Immature natural killer cell (primary cell): ENCODE results near the gene GPX7. TPM values are rescaled to one million over a fixed set of nuclear protein-coding genes. Genes with fewer than 3 reads are reported as not detected.

ENCODE experiments used
- DNase-seq, 3 donors: peaks; one replicate each; pipeline ENCODE4 v3.0.0; 2022; ENCODE audit warnings: mixed read lengths in 1 of 3
- H3K27ac Mint-ChIP-seq, 6 donors: one replicate each; pipeline ENCODE4 v1.8.0; 2020; ENCODE audit warnings: mixed read lengths in 6 of 6, mild to moderate bottlenecking in 5 of 6, inconsistent platforms in 4 of 6, moderate library complexity in 3 of 6
- H3K27me3 Mint-ChIP-seq, 3 donors: one replicate each; pipeline ENCODE4 v1.8.0; 2020 to 2021; ENCODE audit warnings: low read depth in 3 of 3, mild to moderate bottlenecking in 3 of 3, mixed read lengths in 3 of 3, moderate library complexity in 3 of 3, inconsistent platforms in 1 of 3
- H3K36me3 Mint-ChIP-seq, 3 donors: one replicate each; pipeline ENCODE4 v1.8.0; 2020; ENCODE audit warnings: mixed read lengths in 3 of 3, inconsistent platforms in 2 of 3, mild to moderate bottlenecking in 2 of 3
- H3K4me1 Mint-ChIP-seq, 2 donors: one replicate each; pipeline ENCODE4 v1.8.0; 2020; ENCODE audit warnings: inconsistent platforms in 2 of 2, mild to moderate bottlenecking in 2 of 2, mixed read lengths in 2 of 2, moderate library complexity in 1 of 2
- H3K4me3 Mint-ChIP-seq, 5 donors: one replicate each; pipeline ENCODE4 v1.8.0; 2020; ENCODE audit warnings: mild to moderate bottlenecking in 5 of 5, mixed read lengths in 5 of 5, inconsistent platforms in 3 of 5, moderate library complexity in 3 of 5
- H3K9me3 Mint-ChIP-seq, 6 donors: one replicate each; pipeline ENCODE4 v1.8.0; 2020; ENCODE audit warnings: mild to moderate bottlenecking in 6 of 6, mixed read lengths in 6 of 6, inconsistent platforms in 4 of 6, moderate library complexity in 3 of 6
- polyA plus RNA-seq, 3 donors: library from polyadenylated mRNA; unstranded; fragments of 300-500 nt; fragmentation: Illumina TruSeq; gene quantifications; one replicate each; pipeline ENCODE4 v1.2.3, GENCODE V29; 2021

GPX7 gene
- polyA plus RNA-seq, 3 donors from 2014 or later, result 31.2 to 35.6 (median 31.9) TPM

- Mint-ChIP-seq H3K36me3 (no peaks in the 10 kb centered on the region), H3K4me1 (peaks cover 0 to 7% of the 10 kb centered on the region in 2 donors), H3K27me3 (peaks cover 2 to 4% (median 3%) of the 10 kb centered on the region in 3 donors), H3K27ac (peak overlapping the region in 1 of 6 donors; percentile 88), H3K4me3 (no peak overlapping the region), H3K9me3 (no peaks in the 10 kb centered on the region)
- no peak for DNase-seq
Observed at GRCh38 chr1:52595061-52595460, 7.1 kb upstream of the GPX7 start.

DNA sequence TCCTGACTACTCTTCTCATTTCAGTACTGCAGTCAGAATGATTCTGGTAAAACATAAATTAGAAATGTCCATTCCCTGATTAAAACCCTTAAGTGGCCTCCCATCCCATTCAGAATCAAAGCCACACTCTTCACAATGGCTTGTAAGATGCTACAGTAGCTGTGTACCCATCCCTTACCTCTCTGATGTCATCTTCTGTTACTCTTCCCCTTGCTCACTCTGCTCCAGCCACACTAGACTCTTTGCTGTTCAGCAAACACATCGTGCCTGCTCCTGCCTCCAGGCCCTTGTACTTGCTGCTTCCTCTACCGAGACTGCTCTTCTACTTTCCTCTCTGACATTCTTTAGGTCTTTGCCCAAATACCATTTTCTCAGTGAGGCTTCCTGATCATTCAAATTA lies 4.3 kb upstream of the GPX7 start:
- no peak overlapping the region for H3K4me3 Mint-ChIP-seq
- peaks cover 19 to 23% of the 10 kb centered on the region in 2 donors for H3K4me1 Mint-ChIP-seq
- H3K36me3 Mint-ChIP-seq, result peaks cover 0 to 4% (median 0%) of the 10 kb centered on the region in 3 donors
- no peaks in the 10 kb centered on the region for H3K9me3 Mint-ChIP-seq
- peak overlapping the region in 3 of 6 donors; percentile 28 to 71 (median 41) for H3K27ac Mint-ChIP-seq
- DNase-seq, result no peak
- peaks cover under 1 to 6% (median 5%) of the 10 kb centered on the region in 3 donors for H3K27me3 Mint-ChIP-seq

GRCh38 chr1:52598729-52599128 lies 3.4 kb upstream of the GPX7 start:
- Mint-ChIP-seq H3K9me3 (no peaks in the 10 kb centered on the region), H3K4me3 (peak overlapping the region in 1 of 5 donors; percentile 12), H3K36me3 (peaks cover 0 to 4% (median 0%) of the 10 kb centered on the region in 3 donors), H3K27ac (no peak overlapping the region), H3K27me3 (peaks cover 5 to 7% (median 5%) of the 10 kb centered on the region in 3 donors), H3K4me1 (peaks cover 28 to 31% of the 10 kb centered on the region in 2 donors)
- no peak for DNase-seq

GRCh38 chr1:52599236-52599635 lies 2.9 kb upstream of the GPX7 start:
- no peaks in the 10 kb centered on the region for H3K9me3 Mint-ChIP-seq
- DNase-seq, result no peak
- peaks cover 33 to 36% of the 10 kb centered on the region in 2 donors for H3K4me1 Mint-ChIP-seq
- H3K27me3 Mint-ChIP-seq, result peaks cover 5 to 7% (median 5%) of the 10 kb centered on the region in 3 donors
- H3K36me3 Mint-ChIP-seq, result peaks cover 0 to 4% (median 0%) of the 10 kb centered on the region in 3 donors
- H3K4me3 Mint-ChIP-seq, result no peak overlapping the region
- no peak overlapping the region for H3K27ac Mint-ChIP-seq

DNA sequence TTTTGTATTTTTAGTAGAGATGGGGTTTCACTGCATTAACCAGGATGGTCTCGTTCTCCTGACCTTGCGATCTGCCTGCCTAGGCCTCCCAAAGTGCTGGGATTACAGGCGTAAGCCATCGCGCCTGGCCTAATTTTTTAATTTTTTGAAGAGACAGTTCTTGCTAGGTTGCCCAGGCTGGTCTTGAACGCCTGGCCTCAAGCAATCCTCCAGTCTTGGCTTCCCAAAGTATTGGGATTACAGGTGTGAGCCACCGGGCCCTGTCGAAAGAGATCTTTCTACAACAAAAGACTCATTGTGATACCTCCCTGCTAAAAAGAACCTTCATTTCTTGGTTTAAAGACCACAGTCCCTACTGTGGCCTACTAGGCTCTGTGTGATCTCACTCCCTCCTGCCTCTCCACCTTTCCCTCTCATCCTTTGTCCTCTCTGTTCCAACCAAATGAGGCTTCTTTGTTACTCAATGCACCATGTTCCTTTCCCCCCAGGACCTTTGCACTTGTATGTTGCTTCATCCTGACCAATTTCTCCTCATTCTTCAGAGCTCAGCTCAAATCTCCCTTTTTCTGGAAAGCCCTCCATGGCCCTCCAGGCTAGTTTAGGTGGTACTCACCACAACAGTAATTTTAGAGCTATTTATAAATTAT lies 1.5 kb upstream of the GPX7 start:
- H3K4me1 Mint-ChIP-seq, result peaks cover 44 to 47% of the 10 kb centered on the region in 2 donors
- peak overlapping the region in 4 of 5 donors; percentile 16 to 71 (median 36) for H3K4me3 Mint-ChIP-seq
- H3K27ac Mint-ChIP-seq, result peak overlapping the region in 4 of 6 donors; percentile 26 to 89 (median 42)
- peaks cover 5 to 7% (median 5%) of the 10 kb centered on the region in 3 donors for H3K27me3 Mint-ChIP-seq
- no peak for DNase-seq
- H3K36me3 Mint-ChIP-seq, result peaks cover 0 to 4% (median 0%) of the 10 kb centered on the region in 3 donors
- H3K9me3 Mint-ChIP-seq, result no peaks in the 10 kb centered on the region

GRCh38 chr1:52601519-52601918 lies 652 bp upstream of the GPX7 start:
- no peaks in the 10 kb centered on the region for H3K9me3 Mint-ChIP-seq
- peaks cover 5 to 7% (median 5%) of the 10 kb centered on the region in 3 donors for H3K27me3 Mint-ChIP-seq
- H3K27ac Mint-ChIP-seq, result peak overlapping the region; percentile 9 to 84 (median 70)
- peaks cover 53 to 54% of the 10 kb centered on the region in 2 donors for H3K4me1 Mint-ChIP-seq
- H3K4me3 Mint-ChIP-seq, result peak overlapping the region; percentile 73 to 85 (median 80)
- no peak for DNase-seq
- peaks cover 4% of the 10 kb centered on the region in 3 donors for H3K36me3 Mint-ChIP-seq

- H3K36me3 Mint-ChIP-seq, result peaks cover 4 to 9% (median 7%) of the 10 kb centered on the region in 3 donors
- peak overlapping the region; percentile 85 to 94 (median 92) for H3K27ac Mint-ChIP-seq
- peak in 1 of 3 donors; percentile 18 for DNase-seq
- peaks cover 5% of the 10 kb centered on the region in 3 donors for H3K27me3 Mint-ChIP-seq
- H3K4me3 Mint-ChIP-seq, result peak overlapping the region; percentile 87 to 92 (median 89)
- H3K4me1 Mint-ChIP-seq, result peaks cover 60 to 66% of the 10 kb centered on the region in 2 donors
- no peaks in the 10 kb centered on the region for H3K9me3 Mint-ChIP-seq
Observed at GRCh38 chr1:52602856-52603600, 857 bp downstream of the GPX7 start.

- H3K27me3 Mint-ChIP-seq, result peaks cover 3 to 5% (median 5%) of the 10 kb centered on the region in 3 donors
- H3K4me1 Mint-ChIP-seq, result peaks cover 58 to 66% of the 10 kb centered on the region in 2 donors
- no peak for DNase-seq
- no peaks in the 10 kb centered on the region for H3K9me3 Mint-ChIP-seq
- H3K27ac Mint-ChIP-seq, result peak overlapping the region; percentile 85 to 94 (median 92)
- peaks cover 7 to 9% (median 7%) of the 10 kb centered on the region in 3 donors for H3K36me3 Mint-ChIP-seq
- H3K4me3 Mint-ChIP-seq, result peak overlapping the region; percentile 87 to 92 (median 89)
Observed at GRCh38 chr1:52603630-52604029, 1.5 kb downstream of the GPX7 start.

- Mint-ChIP-seq H3K4me3 (peak overlapping the region; percentile 87 to 92 (median 89)), H3K27ac (peak overlapping the region; percentile 85 to 94 (median 92)), H3K4me1 (peaks cover 58 to 66% of the 10 kb centered on the region in 2 donors), H3K27me3 (peaks cover 3 to 5% (median 5%) of the 10 kb centered on the region in 3 donors), H3K9me3 (no peaks in the 10 kb centered on the region), H3K36me3 (peaks cover 7 to 11% (median 9%) of the 10 kb centered on the region in 3 donors)
- no peak for DNase-seq
Observed at GRCh38 chr1:52604063-52604770, 2.0 kb downstream of the GPX7 start.

DNA sequence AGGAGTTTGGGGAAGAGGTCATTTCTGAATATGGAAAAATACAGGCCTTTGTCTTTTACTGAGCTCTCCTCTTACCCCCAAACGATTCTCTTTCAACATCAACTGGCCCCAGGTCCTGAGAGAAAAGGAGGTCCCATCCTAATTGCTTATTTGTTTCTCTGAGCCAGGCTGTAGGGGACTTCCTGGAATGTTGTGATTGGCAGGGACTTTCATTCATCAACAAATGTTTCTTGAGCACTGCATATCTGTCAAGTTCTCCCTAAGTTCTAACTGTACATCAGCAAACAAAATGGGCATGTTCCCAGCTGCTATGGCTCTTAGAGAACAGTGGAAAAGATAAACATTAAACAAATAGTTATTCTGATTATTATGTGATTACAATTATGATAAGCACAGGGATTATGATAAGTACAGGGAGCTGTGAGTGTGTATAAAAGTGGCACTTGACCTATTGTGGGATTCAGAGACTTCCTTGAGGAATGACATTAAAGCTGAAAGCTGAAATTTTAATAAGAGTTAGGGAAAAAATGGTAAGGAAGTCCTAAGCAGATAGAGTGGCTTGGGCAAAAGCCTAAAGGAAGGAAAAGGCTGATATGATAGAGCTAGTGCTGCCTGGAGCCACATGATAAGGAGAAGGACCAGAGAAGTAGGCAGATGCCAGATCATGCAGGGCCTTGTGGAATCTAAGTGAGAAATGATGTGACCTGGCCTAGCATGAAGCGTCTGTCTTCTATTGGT lies 11.6 kb downstream of the GPX7 start:
- H3K4me1 Mint-ChIP-seq, result peaks cover 36 to 55% of the 10 kb centered on the region in 2 donors
- DNase-seq, result no peak
- peaks cover 11 to 18% (median 11%) of the 10 kb centered on the region in 3 donors for H3K36me3 Mint-ChIP-seq
- H3K27me3 Mint-ChIP-seq, result no peaks in the 10 kb centered on the region
- H3K27ac Mint-ChIP-seq, result peak overlapping the region; percentile 36 to 78 (median 65)
- no peak overlapping the region for H3K4me3 Mint-ChIP-seq
- no peaks in the 10 kb centered on the region for H3K9me3 Mint-ChIP-seq

- H3K27ac Mint-ChIP-seq, result no peak overlapping the region
- H3K4me1 Mint-ChIP-seq, result peaks cover 38 to 55% of the 10 kb centered on the region in 2 donors
- peaks cover 0 to 1% (median 0%) of the 10 kb centered on the region in 3 donors for H3K27me3 Mint-ChIP-seq
- no peaks in the 10 kb centered on the region for H3K9me3 Mint-ChIP-seq
- no peak overlapping the region for H3K4me3 Mint-ChIP-seq
- peaks cover 9 to 18% (median 11%) of the 10 kb centered on the region in 3 donors for H3K36me3 Mint-ChIP-seq
- no peak for DNase-seq
Observed at GRCh38 chr1:52614671-52615070, 12.5 kb downstream of the GPX7 start.

DNA sequence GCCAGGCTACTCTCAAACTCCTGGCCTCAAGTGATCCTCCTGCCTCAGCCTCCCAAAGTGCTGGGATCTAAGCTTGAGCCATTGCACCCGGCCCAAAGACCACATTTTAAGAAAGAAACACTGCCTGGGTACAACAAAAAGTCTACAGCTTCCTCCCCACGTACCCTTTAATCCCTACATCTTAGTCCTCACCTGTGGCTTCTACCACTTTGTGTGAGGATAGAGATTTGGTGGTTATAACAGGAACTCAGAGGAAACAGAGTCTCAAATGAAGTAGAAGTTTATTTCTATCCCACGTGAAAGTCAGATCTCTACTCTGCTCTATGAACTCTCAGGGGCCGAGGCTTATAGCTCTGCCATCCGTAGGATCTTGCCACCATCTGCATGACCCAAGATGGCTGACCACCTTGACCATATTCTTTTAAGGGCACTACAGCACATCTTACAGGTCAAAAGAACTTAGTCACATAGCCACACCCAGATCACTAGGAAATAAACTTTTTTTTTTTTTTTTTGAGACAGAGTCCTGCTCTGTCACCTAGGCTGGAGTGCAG lies 13.4 kb downstream of the GPX7 start:
- Mint-ChIP-seq H3K4me3 (peak overlapping the region in 4 of 5 donors; percentile 7 to 60 (median 30)), H3K36me3 (peaks cover 11 to 23% (median 15%) of the 10 kb centered on the region in 3 donors), H3K27ac (peak overlapping the region; percentile 8 to 86 (median 74)), H3K9me3 (no peaks in the 10 kb centered on the region), H3K27me3 (peaks cover 0 to 1% (median 0%) of the 10 kb centered on the region in 3 donors), H3K4me1 (peaks cover 41 to 59% of the 10 kb centered on the region in 2 donors)
- DNase-seq, result no peak
